Lung (tissue), 12 donors: Measurements from ENCODE around the gene KRT1. TPM values are rescaled to one million over a fixed set of nuclear protein-coding genes. Genes with fewer than 3 reads are reported as not detected.

ENCODE experiments used
- ATAC-seq: fragments of 200-7000 bp; cut with Tn5 transposase; one replicate; pipeline ENCODE4 v1.9.1; 2020; ENCODE audit warnings: moderate number of reproducible peaks; ENCODE audit not compliant: insufficient read depth, low FRiP score
- DNase-seq, 3 donors: peaks; one replicate each; pipeline ENCODE4 v3.0.0-alpha.2; 2013 to 2017
- H3K27ac ChIP-seq, 2 donors: one replicate each; pipeline ENCODE4 v1.5.1; 2013; ENCODE audit warnings: mild to moderate bottlenecking in 2 of 2, moderate library complexity in 2 of 2, control low read depth in 1 of 2, inconsistent platforms in 1 of 2, low read depth in 1 of 2, low read length in 1 of 2
- H3K27me3 ChIP-seq, 3 donors: one replicate each; pipeline ENCODE4 v1.5.1; 2013; ENCODE audit warnings: low read length in 2 of 3; ENCODE audit not compliant: control insufficient read depth in 3 of 3, insufficient read depth in 3 of 3
- H3K36me3 ChIP-seq, 4 donors: one replicate each; pipeline ENCODE4 v1.5.1; 2013; ENCODE audit warnings: low read length in 4 of 4, mild to moderate bottlenecking in 1 of 4, moderate library complexity in 1 of 4; ENCODE audit not compliant: control insufficient read depth in 4 of 4, insufficient read depth in 4 of 4
- H3K4me1 ChIP-seq, 5 donors: one replicate each; pipeline ENCODE4 v1.5.1; 2013; ENCODE audit warnings: low read length in 5 of 5, mild to moderate bottlenecking in 2 of 5, moderate library complexity in 1 of 5; ENCODE audit not compliant: control insufficient read depth in 5 of 5, insufficient read depth in 5 of 5
- H3K4me3 ChIP-seq: one replicate; pipeline ENCODE4 v1.5.1; 2013; ENCODE audit warnings: mild to moderate bottlenecking, control low read depth, moderate library complexity
- H3K9ac ChIP-seq, 2 donors: one replicate each; pipeline ENCODE4 v1.5.1; 2013; ENCODE audit warnings: low read length in 2 of 2, control low read depth in 1 of 2; ENCODE audit not compliant: insufficient read depth in 1 of 2
- H3K9me3 ChIP-seq, 4 donors: one replicate each; pipeline ENCODE4 v1.5.1; 2013; ENCODE audit warnings: low read length in 3 of 4, mild to moderate bottlenecking in 1 of 4, moderate library complexity in 1 of 4; ENCODE audit not compliant: control insufficient read depth in 4 of 4, insufficient read depth in 3 of 4
- WGBS, 2 donors: extraction: QIAGEN DNeasy Blood & Tissue Kit; methylation state at CpG; one replicate each; pipeline ENCODE4 v1.1.7; 2013; 5-methylcytosine and 5-hydroxymethylcytosine counted together
- polyA plus RNA-seq, 2 donors: library from polyadenylated mRNA; stranded (reverse); fragments of 200-250 nt; gene quantifications; one replicate each; pipeline ENCODE4 v1.2.1, GENCODE V29; 2013
- total RNA-seq, 2 donors: library from RNA; depleted of rRNA in 1 of 2; stranded (reverse); fragments of >200 nt in 1 of 2; gene quantifications; one replicate each; pipeline ENCODE4 v1.2.1, GENCODE V29; 2014 to 2021
- TF ChIP-seq, protein P1 (sequence below): IDR thresholded peaks from 2 replicates; pipeline ENCODE4 v1.5.1; 2012; ENCODE audit warnings: mild to moderate bottlenecking; ENCODE audit errors: control extremely low read depth, extremely low read depth
- donor health status: control.
- donor health status: control.
- donor health status: Bipolar disorder and iron deficiency.
- donor health status: healthy.
- donor health status: DM: yes; HTN: yes; CAD: no.

KRT1 gene
- total and polyA plus RNA-seq, 4 donors, result 0.09 to 0.82 TPM; not detected in 2

DNA sequence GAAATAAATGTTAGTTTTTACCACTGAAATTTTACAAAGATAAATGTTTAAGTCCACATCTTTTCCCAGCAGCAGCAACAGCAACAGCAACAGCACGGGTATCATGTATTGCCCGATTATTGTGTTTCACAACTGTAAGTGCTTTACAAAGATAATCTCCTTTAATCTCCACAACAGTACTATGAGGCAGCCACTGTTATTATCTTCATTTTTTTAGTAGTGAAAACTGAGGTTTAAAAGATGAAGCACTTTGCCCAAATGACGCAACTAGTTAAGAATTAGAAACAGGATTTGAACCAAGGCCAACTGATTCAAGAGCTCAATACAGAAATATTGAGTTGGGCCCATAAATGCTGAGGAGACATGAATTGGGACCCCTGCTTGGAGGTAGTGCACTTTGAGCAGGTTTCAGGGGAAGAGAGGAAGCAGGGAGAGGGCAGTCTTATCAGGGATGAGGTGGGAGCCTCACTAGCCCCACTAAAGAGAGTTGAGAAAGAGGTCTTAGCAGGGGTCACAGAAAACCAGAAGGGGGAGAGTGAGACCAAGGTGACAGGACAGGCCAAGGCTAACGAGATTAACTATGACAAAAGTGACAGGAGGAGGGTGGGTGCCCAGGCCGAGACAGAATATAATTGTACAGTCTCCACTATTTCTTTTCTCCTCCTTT is 43.5 kb downstream of the KRT1 start:
- Histone ChIP-seq H3K27me3 (peaks cover 0 to 11% (median 5%) of the 10 kb centered on the region in 3 donors), H3K36me3 (no peaks in the 10 kb centered on the region), H3K4me3 (no peak overlapping the region), H3K9ac (no peak overlapping the region), H3K9me3 (no peaks in the 10 kb centered on the region), H3K4me1 (no peaks in the 10 kb centered on the region), H3K27ac (no peak overlapping the region)
- ATAC-seq, result no peak
- DNase-seq, result no peak
- TF ChIP-seq, protein P1, sequence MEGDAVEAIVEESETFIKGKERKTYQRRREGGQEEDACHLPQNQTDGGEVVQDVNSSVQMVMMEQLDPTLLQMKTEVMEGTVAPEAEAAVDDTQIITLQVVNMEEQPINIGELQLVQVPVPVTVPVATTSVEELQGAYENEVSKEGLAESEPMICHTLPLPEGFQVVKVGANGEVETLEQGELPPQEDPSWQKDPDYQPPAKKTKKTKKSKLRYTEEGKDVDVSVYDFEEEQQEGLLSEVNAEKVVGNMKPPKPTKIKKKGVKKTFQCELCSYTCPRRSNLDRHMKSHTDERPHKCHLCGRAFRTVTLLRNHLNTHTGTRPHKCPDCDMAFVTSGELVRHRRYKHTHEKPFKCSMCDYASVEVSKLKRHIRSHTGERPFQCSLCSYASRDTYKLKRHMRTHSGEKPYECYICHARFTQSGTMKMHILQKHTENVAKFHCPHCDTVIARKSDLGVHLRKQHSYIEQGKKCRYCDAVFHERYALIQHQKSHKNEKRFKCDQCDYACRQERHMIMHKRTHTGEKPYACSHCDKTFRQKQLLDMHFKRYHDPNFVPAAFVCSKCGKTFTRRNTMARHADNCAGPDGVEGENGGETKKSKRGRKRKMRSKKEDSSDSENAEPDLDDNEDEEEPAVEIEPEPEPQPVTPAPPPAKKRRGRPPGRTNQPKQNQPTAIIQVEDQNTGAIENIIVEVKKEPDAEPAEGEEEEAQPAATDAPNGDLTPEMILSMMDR, result no peak
- WGBS, 2 donors, result 73 to 81% methylated on average over 5 of the region's 5 CpGs

DNA sequence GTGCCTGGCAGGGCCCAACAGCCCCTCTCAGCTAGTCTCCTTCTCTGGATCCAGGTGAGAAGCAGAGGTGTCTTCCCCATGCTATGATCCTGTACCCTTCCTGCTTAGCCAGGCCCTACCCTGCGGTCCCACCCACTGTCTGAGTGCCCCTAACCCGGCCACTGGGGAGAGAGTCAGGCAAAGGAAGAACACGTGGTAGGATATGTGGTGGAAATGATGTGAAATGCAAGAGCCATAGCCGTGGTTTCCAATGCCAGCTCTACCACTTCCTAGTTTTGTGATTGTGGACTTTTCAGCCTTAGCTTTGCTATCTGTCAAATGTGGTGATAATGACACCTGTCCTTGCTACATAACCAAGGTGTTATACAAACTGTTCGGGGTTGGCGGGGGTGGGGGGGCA is 44.0 kb downstream of the KRT1 start:
- TF ChIP-seq, protein P1, result no peak
- H3K27ac ChIP-seq, result no peak overlapping the region
- no peak for ATAC-seq
- H3K27me3 ChIP-seq, result peaks cover 0 to 11% (median 5%) of the 10 kb centered on the region in 3 donors
- 58 to 66% methylated on average over 6 of the region's 6 CpGs for WGBS, 2 donors
- H3K9ac ChIP-seq, result no peak overlapping the region
- no peaks in the 10 kb centered on the region for H3K4me1 ChIP-seq
- no peak overlapping the region for H3K4me3 ChIP-seq
- no peaks in the 10 kb centered on the region for H3K9me3 ChIP-seq
- no peak for DNase-seq
- H3K36me3 ChIP-seq, result no peaks in the 10 kb centered on the region

DNA sequence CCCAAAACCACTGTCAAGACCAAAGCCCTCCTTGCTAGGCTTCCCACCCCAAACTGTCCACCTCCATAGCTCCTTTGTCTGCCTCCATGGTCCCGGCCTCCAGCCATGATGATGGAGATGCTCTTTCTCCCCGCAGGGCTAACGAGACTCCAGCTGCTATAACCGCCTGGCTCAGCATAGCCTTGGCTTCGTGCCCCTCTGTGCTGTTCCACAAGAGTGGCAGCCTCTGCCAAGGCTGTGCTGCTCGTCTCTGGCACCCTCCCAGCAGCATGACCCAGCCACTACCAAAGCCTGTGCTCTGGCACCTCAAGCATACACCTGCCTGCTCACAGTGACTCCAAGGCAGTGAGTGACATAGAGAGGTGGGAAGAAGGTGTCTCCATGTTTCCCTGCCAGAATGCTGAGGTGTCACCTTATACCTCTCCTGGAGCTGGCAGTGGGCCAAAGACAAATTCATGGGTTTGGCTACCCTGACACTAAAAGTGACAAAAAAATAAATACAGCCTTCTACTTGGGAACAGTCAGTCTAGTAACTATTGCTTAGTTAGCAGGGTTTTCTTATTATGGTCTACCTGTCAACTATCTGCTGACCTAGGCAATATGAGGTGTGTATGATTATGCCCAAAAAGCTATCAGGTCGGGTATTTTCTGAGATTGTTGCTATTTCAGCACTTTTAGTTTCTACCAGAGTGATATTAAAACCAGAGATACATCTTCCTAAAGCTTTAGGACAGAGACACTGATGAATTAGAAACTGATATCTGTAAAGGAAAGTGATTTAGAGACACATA is 45.7 kb downstream of the KRT1 start:
- no peak overlapping the region for H3K4me3 ChIP-seq
- no peak overlapping the region for H3K9ac ChIP-seq
- peaks cover 0 to 6% (median 5%) of the 10 kb centered on the region in 3 donors for H3K27me3 ChIP-seq
- WGBS, 2 donors, result 50 to 77% methylated on average over 6 to 7 of the region's 7 CpGs
- TF ChIP-seq, protein P1, result no peak
- DNase-seq, result no peak
- H3K36me3 ChIP-seq, result no peaks in the 10 kb centered on the region
- no peaks in the 10 kb centered on the region for H3K4me1 ChIP-seq
- no peak overlapping the region for H3K27ac ChIP-seq
- ATAC-seq, result no peak
- H3K9me3 ChIP-seq, result no peaks in the 10 kb centered on the region
